B cell (primary cell): ENCODE results near the gene AUNIP.

Experiments
- EZH2 ChIP-seq: IDR thresholded peaks from 2 replicates; pipeline ENCODE4 v1.6.1; 2012; ENCODE audit warnings: borderline replicate concordance, low read depth, mild to moderate bottlenecking, moderate library complexity, low read length; ENCODE audit not compliant: insufficient read depth, poor library complexity, severe bottlenecking
- TF ChIP-seq, protein P1 (sequence below): fragments of 200-600 bp; IDR thresholded peaks from one replicate; pipeline ENCODE4 v1.8.0; 2022; ENCODE audit warnings: antibody characterized with exemption, mild to moderate bottlenecking

DNA sequence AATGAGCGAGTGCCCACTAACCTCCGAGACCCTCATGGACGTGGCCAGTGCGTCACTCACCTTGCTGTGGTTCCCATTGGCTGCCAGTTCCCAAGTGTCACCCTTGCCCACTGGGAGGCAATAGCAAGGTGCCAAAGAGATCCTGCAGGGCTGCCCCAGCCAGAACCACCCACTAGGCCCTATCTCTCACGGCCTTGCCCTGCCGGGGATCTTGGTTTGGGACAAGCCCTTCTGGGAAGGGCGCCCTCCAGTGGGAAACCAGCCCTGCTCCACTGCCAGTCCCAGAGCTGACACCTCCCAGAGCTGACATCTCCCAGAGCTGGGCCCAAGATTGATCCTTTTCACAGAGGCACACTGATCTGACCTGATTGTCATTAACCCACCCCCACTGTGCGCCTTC lies 61.3 kb downstream of the AUNIP start:
- TF ChIP-seq, protein P1, sequence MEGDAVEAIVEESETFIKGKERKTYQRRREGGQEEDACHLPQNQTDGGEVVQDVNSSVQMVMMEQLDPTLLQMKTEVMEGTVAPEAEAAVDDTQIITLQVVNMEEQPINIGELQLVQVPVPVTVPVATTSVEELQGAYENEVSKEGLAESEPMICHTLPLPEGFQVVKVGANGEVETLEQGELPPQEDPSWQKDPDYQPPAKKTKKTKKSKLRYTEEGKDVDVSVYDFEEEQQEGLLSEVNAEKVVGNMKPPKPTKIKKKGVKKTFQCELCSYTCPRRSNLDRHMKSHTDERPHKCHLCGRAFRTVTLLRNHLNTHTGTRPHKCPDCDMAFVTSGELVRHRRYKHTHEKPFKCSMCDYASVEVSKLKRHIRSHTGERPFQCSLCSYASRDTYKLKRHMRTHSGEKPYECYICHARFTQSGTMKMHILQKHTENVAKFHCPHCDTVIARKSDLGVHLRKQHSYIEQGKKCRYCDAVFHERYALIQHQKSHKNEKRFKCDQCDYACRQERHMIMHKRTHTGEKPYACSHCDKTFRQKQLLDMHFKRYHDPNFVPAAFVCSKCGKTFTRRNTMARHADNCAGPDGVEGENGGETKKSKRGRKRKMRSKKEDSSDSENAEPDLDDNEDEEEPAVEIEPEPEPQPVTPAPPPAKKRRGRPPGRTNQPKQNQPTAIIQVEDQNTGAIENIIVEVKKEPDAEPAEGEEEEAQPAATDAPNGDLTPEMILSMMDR, result no peak
- no peak for TF ChIP-seq EZH2
